ENCODE results near the gene WDR86. TPM values are rescaled to one million over a fixed set of nuclear protein-coding genes. Genes with fewer than 3 reads are reported as not detected.

The WDR86 gene
- total and polyA plus RNA-seq, 2 of the 4 experiments (the other 2 are of a cell fraction) = not detected

DNA sequence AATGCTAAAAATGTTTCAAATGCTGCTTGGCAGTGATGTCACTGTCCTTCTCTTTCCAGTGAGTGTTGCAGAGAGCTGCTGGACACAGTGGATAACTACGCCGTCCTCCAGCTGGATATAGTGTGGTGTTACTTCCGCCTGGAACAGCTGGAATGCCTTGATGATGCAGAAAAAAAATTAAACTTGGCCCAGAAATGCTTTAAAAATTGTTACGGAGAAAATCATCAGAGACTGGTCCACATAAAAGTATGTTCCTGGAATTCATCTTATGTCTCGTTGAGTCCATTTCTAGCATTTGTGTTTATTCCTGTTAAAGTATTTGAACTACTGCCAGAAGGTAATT lies 43.0 kb downstream of the WDR86 start:
- Histone ChIP-seq H3K56ac (ENCODE audit: extremely low read depth, insufficient read depth, low read length) (no peak overlapping the region), H2BK120ac (ENCODE audit: low read depth, low read length) (no peak overlapping the region), H4K8ac (ENCODE audit: low read depth in 2 of 2, low read length in 2 of 2) (no peak overlapping the region), H4K5ac (ENCODE audit: low read depth, low read length) (no peak overlapping the region), H3K18ac (ENCODE audit: low read depth, low read length) (no peak overlapping the region), H2AFZ (replicated peaks; ENCODE audit: low read length, poor library complexity) (peak overlapping the region; percentile 59), H3K79me1 (ENCODE audit: low read depth in 1 of 2, low read length in 2 of 2) (peaks cover 0 to 6% of the 10 kb centered on the region in 2 experiments; a peak in 1 of 4 replicates), H4K20me1 (ENCODE audit: insufficient read depth, low read length) (peaks cover 15% of the 10 kb centered on the region), H3K23ac (ENCODE audit: low read depth, low read length) (no peak overlapping the region), H3K9ac (ENCODE audit: low read depth, low read length) (no peak overlapping the region), H2BK5ac (ENCODE audit: low read depth, low read length, poor library complexity, severe bottlenecking) (peak overlapping the region; percentile 95), H3K9me3 (ENCODE audit: control insufficient read depth, insufficient read depth, low read length) (no peaks in the 10 kb centered on the region), H3K36me3 (ENCODE audit: control insufficient read depth, insufficient read depth, low read length) (peaks cover 10% of the 10 kb centered on the region; the same call in 1 of the 2 replicates), H2BK15ac (ENCODE audit: low read depth, low read length) (no peak overlapping the region), H3K4ac (ENCODE audit: low read depth, low read length) (no peak overlapping the region), H2AK9ac (replicated peaks; ENCODE audit: low read depth, low read length, poor library complexity) (no peak overlapping the region), H3K4me3 (ENCODE audit: insufficient read depth, low read depth, low read length) (no peak overlapping the region), H4K91ac (ENCODE audit: insufficient read depth, low read depth, low read length) (no peak overlapping the region), H3K4me1 (ENCODE audit: control insufficient read depth, insufficient read depth, low read length) (peaks cover 18% of the 10 kb centered on the region), H3K9me1 (ENCODE audit: insufficient read depth, low read length) (peaks cover 7% of the 10 kb centered on the region), H3K27ac (ENCODE audit: insufficient read depth, low read length) (peak overlapping the region; percentile 100; the same call in 1 of the 2 replicates), H2BK20ac (ENCODE audit: low read depth, low read length) (no peak overlapping the region), H3K27me3 (ENCODE audit: control insufficient read depth, insufficient read depth, low read length) (no peaks in the 10 kb centered on the region), H2AK5ac (ENCODE audit: low read depth, low read length) (no peak overlapping the region), H3K14ac (replicated peaks; ENCODE audit: low read depth, low read length) (no peak overlapping the region), H3K4me2 (ENCODE audit: low read depth, low read length) (peak overlapping the region; percentile 1; the same call in 1 of the 2 replicates)
- in situ Hi-C loops (cut with MboI; ENCODE audit: low sequenced_read_pairs) (loop anchor here (5.0 to 25.0 kb wide), 2 partner anchors 80 to 395 kb away; no protein-coding TSS in a partner anchor), dilution Hi-C loops (cut with HindIII; ENCODE audit: low sequenced_read_pairs, unreplicated experiment) (no loop called here), intact Hi-C loops (cut with micrococcal nuclease) (loop anchor here (5.0 kb wide), 1 partner anchor 60 kb away; no protein-coding TSS in a partner anchor)
- WGBS, 2 experiments (ENCODE audit: extremely low coverage in 2 of 2, insufficient read length in 1 of 2) = 0% methylated on average over 3 of the region's 5 CpGs; no CpG with 5 or more reads in 1 of the 2 experiments
- BruUV-seq (replicated peaks) = no TSS peak
- ChIA-PET CTCF (interaction anchor here (1.1 to 1.5 kb wide), 4 partner anchors 16 to 82 kb away, joined by 4 to 5 read pairs (median 4); no protein-coding TSS in a partner anchor), POLR2A (ENCODE audit: unreplicated experiment) (no interaction called here)
- DNase-seq (peak; percentile 91), ATAC-seq (ENCODE audit: low read depth) (peak; percentile 77)
- TF ChIP-seq BHLHE40 (IDR thresholded peaks at IDR 0.05; ENCODE audit: low read depth, low read length) (0 out of 2 replicates have a peak, but pooled peaks have one; percentile 27), RCOR1 (IDR thresholded peaks at IDR 0.05; ENCODE audit: insufficient replicate concordance, low read length) (peak; percentile 53), CHD1 (IDR thresholded peaks at IDR 0.05; ENCODE audit: low read depth, low read length) (no peak), NFE2L2 (IDR thresholded peaks at IDR 0.05; ENCODE audit: low read depth, low read length) (no peak), RFX5 (IDR thresholded peaks at IDR 0.05; ENCODE audit: low read depth, low read length) (no peak), MAZ (IDR thresholded peaks at IDR 0.05; ENCODE audit: borderline replicate concordance, low read depth, low read length) (no peak), CEBPB (IDR thresholded peaks at IDR 0.05; ENCODE audit: low read depth, low read length) (peak; percentile 41; the same call in 1 of the 2 replicates), RAD21 (IDR thresholded peaks at IDR 0.05; ENCODE audit: low read length) (no peak), MAFK (IDR thresholded peaks at IDR 0.05; ENCODE audit: low read depth, low read length) (0 out of 2 replicates have a peak, but pooled peaks have one; percentile 5), MXI1 (IDR thresholded peaks at IDR 0.05; ENCODE audit: borderline replicate concordance, low read depth, low read length) (no peak), CTCF (conservative IDR thresholded peaks at IDR 0.05; ENCODE audit: low read depth, low read length) (no peak), POLR2A (IDR thresholded peaks at IDR 0.05; ENCODE audit: low read depth, low read length) (no peak), SMC3 (IDR thresholded peaks at IDR 0.05; ENCODE audit: low read depth, low read length) (no peak), FOS (IDR thresholded peaks at IDR 0.05; ENCODE audit: low read depth, low read length) (peak; percentile 6; the same call in 1 of the 2 replicates)
- TF ChIP-seq, protein P1, sequence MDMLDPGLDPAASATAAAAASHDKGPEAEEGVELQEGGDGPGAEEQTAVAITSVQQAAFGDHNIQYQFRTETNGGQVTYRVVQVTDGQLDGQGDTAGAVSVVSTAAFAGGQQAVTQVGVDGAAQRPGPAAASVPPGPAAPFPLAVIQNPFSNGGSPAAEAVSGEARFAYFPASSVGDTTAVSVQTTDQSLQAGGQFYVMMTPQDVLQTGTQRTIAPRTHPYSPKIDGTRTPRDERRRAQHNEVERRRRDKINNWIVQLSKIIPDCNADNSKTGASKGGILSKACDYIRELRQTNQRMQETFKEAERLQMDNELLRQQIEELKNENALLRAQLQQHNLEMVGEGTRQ (IDR thresholded peaks at IDR 0.05; ENCODE audit: low read depth, low read length) = no peak
- TF ChIP-seq, protein P2, sequence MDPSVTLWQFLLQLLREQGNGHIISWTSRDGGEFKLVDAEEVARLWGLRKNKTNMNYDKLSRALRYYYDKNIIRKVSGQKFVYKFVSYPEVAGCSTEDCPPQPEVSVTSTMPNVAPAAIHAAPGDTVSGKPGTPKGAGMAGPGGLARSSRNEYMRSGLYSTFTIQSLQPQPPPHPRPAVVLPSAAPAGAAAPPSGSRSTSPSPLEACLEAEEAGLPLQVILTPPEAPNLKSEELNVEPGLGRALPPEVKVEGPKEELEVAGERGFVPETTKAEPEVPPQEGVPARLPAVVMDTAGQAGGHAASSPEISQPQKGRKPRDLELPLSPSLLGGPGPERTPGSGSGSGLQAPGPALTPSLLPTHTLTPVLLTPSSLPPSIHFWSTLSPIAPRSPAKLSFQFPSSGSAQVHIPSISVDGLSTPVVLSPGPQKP (IDR thresholded peaks at IDR 0.05; ENCODE audit: borderline replicate concordance, low read depth, low read length) = no peak
